HG02973 (cell line): ENCODE data around the gene CHRNB1.
"Not testable (repeated sequence)": the region's sequence is repeated elsewhere in the genome, so short reads cannot be mapped to it uniquely, and the experiment has no call there.

Source experiments
- ATAC-seq: cut with Tn5 transposase; IDR thresholded peaks from one replicate; pipeline ENCODE4 v1.9.1; 2021; ENCODE audit warnings: moderate library complexity; ENCODE audit not compliant: unreplicated experiment

Gene CHRNB1

GRCh38 chr17:7466639-7467341, 21.9 kb downstream of the CHRNB1 start:
- ATAC-seq = no peak

DNA sequence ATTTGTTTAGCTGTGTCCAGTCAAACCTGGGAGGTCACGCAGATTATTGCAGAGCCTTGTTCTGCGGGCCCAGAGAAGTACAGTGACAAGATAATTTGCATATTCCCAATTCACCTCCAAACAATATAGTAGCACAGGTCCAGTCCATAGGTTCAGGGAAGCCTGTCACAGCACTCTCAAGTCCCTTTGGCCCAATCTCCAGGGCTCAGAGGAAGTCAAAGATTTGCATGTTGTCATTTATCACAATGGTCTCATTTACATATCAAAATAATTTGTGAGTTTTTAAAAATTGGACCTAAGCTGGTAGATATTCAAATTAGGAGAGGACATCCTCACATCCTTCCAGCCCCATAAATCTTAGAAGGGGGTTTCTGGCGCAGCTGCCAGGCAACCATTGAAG, 22.6 kb downstream of the CHRNB1 start:
- ATAC-seq = no peak

DNA sequence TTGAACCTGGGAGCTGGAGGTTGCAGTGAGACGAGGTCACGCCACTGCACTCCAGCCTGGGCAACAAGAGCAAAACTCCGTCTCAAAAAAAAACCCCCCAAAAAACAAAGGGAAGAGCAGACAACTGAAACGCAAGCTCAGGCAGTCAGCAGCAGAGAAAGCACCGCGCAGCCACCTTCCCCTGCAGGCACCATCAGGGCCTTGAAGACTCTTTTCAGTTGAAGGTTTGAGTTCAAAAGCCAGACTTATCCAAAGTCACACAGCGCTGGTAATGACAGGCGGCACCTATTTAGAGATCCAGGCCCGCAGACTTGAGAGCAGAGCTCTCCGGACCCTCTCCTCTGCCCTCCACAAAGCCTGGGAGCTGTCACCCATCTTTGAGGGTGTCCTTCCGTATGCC, 23.4 kb downstream of the CHRNB1 start:
- ATAC-seq = no peak

GRCh38 chr17:7468804-7469389, 24.0 kb downstream of the CHRNB1 start:
- ATAC-seq = no peak

DNA sequence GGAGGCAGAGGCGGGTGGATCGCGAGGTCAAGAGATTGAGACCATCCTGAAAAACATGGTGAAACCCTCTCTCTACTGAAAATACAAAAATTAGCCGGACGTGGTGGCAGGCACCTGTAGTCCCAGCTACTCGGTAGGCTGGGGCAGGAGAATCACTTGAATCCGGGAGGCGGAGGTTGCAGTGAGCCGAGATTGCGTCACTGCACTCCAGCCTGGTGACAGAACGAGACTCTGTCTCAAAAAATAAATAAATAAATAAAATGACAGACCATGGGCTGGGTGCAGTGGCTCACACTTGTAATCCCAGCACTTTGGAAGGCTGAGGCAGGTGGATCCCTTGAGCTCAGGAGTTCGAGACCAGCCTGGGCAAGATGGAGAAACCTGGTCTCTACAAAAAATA, 25.0 kb downstream of the CHRNB1 start:
- not testable (repeated sequence) for ATAC-seq

DNA sequence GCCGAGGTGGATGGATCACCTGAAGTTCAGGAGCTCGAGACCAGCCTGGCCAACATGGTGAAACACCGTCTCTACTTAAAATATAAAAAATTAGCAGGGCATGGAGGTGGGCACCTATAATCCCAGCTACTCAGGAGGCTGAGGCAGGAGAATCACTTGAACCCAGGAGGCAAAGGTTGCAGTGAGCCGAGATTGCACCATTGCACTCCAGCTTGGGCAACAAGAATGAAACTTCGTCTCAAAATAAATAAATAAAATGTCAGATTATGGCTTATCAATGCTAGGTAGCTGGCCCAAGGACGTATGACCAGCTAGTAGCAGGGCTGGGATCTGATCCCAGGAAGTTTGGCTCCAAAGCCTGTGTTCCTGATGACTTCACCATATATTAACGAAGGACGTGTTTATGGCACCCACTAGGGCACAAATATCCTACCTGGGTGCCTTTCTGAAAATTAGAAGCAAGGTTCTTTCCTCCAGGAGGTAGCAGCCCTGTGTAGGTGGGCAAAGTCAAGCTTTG, 25.7 kb downstream of the CHRNB1 start:
- ATAC-seq = not testable (repeated sequence)

DNA sequence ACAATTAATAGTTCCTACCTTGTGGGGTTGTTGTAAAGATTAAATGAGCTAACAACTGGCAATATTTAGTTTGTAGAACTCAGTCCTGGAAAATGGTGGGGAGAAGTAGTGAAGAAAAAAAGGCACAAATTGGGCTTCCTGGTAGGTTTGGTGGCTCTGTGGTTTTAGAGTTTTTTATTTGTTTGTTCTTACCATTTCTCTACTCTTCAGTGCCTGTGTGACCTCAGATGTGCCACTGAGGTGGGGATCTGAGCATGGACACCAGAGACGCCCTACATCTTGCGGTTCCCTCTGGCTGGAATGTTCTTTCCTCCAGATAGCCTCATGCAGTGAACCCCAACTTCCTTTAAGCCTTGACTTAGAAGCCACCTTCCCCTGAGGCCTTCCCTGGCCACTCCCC, 26.9 kb downstream of the CHRNB1 start:
- no peak for ATAC-seq

- ATAC-seq = not testable (repeated sequence)
Measured at GRCh38 chr17:7474767-7475166, 29.9 kb downstream of the CHRNB1 start.

DNA sequence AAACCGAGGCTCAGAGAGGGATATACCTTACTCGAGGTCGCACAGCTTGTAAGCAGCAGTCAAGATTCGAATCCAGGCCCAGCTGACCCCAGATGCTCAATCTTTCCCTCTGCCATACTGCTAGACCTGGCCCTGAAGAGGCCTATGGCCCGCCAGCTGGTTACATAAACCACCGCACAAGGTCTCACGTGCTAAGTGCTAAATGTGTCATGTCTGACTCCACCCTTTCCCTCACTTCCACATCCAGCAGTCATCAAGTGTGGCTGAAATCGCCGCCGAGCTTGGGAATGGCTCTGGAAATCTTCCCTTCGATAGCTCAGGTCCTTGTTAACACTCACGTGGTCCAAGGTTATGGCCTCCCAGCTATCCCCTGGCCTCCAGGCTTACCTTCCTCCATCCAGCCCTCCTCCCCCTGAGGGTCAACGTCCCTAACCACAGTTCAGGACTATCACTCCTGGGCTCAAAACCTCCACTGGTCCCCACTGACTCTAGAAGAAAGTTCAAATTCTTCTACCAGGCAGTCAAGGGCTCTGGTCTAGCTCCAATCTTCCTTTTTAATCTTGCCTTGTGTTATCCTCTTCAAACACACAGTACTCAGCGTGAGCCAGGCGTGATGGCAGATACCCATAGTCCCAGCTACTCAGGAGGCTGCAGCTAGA, 31.0 kb downstream of the CHRNB1 start:
- ATAC-seq = no peak

DNA sequence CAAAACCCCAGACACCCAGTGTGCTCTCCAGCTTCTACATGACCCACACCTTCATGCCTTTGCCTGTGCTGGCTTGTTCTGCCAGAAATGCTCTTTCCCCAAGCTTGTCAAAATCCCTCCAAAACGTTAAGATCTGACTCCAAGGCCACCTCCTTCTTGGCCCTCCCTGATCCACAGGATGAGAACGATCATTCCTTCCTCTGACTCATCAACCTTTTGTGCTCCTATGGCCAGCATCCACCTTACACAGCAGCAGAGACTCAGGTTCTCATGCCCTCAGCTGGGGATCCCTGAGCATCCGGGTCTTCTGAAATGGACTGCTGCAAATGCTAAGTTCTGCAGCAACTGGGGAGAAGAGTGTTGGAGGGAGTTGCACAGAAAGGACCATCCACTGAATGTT, 31.6 kb downstream of the CHRNB1 start:
- no peak for ATAC-seq

- ATAC-seq = no peak
Measured at GRCh38 chr17:7476951-7477350, 32.1 kb downstream of the CHRNB1 start.

DNA sequence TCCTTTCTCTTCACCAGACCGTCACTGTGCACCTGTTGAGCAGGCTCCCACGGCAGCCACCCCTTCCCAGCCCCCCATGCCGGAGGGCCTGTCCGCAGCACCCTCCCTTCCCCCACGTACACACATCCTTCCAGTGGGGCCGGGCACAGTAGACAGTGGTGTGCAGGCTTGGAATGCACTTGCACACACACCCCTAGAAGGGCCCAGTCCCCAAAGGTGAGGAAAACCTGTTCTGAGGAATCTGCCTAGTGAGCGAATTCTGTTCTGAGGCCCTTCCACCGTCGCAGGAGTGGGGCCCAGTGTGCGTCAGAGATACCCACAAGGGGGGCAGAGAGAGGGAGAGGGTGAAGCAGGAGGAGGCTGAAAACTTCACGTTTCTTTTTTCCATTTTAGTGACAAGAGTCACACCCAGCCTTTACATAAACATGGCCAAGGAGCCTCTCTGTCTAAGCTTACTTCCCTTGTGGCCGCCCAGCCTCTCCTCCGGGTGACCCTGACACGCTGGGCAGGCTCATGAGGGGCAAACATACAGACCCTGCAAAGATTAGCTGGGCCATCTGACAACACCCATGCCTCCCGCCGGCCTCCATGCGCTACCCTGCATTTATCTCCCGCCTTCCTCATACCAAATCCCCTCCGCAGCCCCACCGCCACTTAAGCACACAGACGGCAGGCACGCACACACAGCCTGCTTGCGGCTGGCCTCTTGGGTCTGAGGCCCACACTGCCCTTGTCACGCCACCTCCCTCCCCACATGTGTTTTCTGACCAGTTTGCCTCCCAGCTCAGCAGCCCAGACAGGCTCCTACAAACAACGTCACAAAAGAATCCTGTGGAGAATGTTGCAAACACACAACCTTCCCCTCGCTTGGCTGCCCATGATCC, 32.8 kb downstream of the CHRNB1 start:
- ATAC-seq = no peak

- ATAC-seq = no peak
Measured at GRCh38 chr17:7478276-7479212, 33.7 kb downstream of the CHRNB1 start.

DNA sequence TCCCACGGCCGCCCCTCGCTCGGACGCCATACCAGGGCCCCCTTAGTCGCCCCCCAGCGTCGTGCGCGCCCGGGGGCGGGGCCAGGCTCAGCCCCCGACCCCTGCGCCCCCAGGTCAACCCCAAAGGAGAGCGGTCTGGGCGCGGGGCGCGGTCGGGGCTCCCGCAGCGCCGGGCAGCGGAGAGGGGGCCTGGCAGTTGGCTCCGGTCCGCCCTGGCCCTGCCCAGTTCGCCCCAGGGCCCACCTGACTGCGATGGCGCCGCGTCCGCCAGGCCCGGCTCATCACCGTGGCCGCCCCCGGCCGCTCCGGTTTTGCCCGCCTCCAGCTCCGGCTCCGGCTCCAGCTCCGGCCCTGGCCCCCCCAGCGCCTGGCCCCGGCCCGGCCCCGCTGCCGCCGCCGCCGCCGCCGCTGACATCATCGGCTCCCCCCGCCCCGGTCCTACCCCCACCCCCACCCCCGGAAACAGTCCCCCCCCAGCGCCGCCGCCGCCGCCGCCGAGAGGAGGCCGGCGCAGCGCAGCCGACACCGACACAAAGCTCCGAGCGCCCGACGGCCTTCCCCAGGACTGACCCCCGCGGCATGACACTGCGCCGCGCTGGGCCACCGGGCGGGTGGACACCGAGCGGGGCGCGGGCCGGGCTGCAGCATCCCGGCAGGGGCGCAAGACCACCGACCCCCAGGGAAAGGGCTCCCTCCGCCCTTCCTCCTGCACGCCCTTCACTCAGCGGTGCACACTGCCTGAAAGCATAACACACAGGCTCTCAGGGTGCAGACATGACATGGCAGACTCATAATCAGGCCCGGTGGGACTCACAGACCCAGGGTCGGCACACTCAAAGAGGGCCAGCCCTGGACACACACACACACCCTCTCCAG, 34.6 kb downstream of the CHRNB1 start, which contains the start of gene ZBTB4:
ZBTB4 (minus strand) TSS at position 419 of the 876 bp plus-strand sequence. CDS start 12,830 bp downstream, outside the sequence.
- ATAC-seq = no peak

DNA sequence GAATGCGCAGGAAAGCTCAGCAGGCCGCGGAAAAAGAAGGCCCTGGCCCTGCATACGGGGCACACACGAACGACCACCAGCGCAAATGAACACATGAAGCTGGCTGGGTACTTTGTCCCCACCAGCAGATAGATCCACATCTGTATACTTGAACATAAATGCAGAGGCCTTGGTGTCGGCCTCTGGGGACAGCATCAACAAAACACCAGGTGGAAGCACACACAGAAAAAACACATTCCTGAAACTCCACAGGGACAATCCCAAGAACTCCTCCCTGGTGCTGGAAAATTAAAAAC, 35.2 kb downstream of the CHRNB1 start:
- ATAC-seq = no peak

- ATAC-seq = not testable (repeated sequence)
Measured at GRCh38 chr17:7481275-7481674, 36.4 kb downstream of the CHRNB1 start, which contains the start of gene SLC35G6. Gene SLC35G6, plus strand, starts transcription at chr17:7481446. Its CDS starts 71 bp downstream, at chr17:7481517.

DNA sequence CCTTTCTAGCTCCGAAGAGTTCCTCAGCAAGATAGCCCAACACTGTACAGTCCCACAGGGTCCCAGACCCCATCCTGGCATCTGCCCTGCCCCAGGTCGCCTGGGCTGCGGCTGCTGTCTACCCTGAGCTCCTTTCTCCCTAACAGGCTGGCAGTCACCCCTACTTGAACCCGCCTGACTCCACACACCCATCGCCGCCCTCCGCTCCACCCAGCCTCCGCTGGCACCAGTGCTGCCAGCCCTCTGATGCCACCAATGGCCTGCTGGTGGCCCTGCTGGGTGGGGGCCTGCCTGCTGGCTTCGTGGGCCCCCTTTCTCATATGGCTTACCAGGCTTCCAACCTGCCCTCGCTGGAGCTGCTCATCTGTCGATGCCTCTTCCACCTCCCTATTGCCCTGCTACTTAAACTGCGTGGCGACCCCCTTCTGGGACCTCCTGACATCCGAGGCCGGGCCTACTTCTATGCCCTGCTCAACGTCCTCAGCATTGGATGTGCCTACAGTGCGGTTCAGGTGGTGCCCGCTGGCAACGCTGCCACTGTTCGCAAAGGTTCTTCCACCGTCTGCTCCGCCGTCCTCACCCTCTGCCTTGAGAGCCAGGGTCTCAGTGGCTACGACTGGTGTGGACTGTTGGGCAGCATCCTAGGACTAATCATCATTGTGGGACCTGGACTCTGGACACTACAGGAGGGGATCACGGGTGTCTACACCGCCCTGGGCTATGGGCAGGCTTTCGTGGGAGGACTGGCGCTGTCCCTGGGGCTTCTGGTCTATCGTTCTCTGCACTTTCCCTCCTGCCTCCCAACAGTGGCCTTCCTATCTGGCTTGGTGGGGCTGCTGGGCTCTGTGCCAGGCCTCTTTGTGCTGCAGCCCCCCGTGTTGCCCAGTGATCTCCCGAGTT, 37.2 kb downstream of the CHRNB1 start:
- ATAC-seq = not testable (repeated sequence)

- ATAC-seq = not testable (repeated sequence)
Measured at GRCh38 chr17:7482742-7483088, 37.9 kb downstream of the CHRNB1 start.
